ENCODE results near the gene PTPRU. TPM values are rescaled to one million over a fixed set of nuclear protein-coding genes. Genes with fewer than 3 reads are reported as not detected.

Gene PTPRU
- 7.4 and 8.9 TPM in 2 replicates for total RNA-seq (2014; rRNA removed; shearing (Covaris generic))
- polyA plus RNA-seq (2014; cell fraction: nucleus; rRNA removed), result 19.2 and 31.3 TPM in 2 replicates

DNA sequence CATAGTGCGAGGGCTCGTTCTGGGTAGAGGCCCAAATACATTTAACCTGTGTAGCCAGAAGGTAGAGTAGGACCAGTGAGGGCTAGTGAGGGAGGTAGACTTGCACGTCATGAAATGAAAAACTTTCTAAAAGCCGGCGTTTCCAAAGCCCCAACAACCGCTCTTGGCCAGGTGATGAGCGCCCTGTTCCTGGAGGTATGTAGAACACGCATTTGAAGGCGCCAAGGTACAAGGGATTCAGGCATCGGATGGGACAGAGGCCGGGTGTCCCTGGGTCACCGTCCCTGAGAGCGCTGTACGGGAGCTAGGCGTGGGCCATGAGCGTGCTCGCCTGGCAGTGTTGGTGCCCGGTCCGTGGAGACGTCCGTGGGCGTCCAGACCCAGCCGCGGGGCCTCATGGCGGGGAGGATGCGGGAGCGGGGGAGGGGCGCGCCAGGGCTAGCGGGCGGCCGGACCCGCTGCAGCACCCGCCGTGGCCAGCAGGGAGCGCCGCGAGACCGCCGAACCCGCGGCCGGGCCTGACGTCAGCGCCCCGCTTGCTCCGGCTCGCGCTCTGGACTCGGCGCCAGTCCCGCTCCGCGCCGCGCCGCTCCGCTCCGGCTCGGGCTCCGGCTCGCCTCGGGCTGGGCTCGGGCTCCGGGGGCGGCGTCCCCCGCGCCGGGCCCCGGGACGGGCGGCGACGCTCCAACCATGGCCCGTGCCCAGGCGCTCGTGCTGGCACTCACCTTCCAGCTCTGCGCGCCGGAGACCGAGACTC, at the start of gene PTPRU:
PTPRU (plus strand) TSS at position 568 of the 757 bp plus-strand sequence; CDS start at position 691, 123 bp downstream.
- peak; percentile 49 for DNase-seq (ENCODE audit: extremely low read depth, low read depth)

DNA sequence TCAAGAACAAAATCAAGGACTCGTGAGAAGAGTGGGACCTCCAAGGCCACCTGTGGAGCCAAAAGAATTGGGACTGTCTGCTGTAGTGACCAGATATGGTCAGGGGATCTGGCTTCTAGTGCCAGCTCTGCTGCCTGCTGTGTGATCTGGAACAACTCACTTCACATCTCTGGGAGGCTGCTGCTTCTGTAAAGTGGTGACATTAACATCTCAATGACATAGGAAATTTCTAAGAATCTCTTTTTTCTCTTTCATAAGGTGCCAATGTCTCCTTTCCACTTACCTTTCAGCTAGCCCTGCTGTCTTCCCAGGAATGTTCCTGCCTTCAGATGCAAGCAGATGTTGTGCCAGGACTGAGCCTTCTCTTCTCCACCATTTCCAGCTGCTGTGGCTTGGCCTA, 49.6 kb upstream of the PTPRU start:
- DNase-seq (ENCODE audit: extremely low read depth, low read depth), result no peak

DNA sequence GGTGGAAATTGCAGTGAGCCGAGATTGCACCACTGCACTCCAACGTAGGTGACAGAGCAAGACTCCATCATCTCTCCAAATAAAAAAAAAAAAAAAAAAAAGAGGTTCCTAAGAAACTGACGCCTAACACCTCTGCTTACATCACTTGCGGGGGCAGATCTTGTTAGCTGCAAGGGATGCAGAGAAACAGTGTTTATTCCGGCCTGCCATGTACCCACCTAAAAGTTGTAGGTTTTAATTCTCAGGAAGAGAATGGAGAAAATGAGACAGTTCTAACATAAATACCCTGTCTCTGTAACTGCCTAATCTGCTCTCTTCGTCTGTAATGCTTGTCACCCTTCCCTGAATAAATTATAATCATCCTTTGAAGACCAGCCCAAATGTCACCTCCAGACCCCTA, 45.6 kb upstream of the PTPRU start:
- DNase-seq (ENCODE audit: extremely low read depth, low read depth), result no peak

DNA sequence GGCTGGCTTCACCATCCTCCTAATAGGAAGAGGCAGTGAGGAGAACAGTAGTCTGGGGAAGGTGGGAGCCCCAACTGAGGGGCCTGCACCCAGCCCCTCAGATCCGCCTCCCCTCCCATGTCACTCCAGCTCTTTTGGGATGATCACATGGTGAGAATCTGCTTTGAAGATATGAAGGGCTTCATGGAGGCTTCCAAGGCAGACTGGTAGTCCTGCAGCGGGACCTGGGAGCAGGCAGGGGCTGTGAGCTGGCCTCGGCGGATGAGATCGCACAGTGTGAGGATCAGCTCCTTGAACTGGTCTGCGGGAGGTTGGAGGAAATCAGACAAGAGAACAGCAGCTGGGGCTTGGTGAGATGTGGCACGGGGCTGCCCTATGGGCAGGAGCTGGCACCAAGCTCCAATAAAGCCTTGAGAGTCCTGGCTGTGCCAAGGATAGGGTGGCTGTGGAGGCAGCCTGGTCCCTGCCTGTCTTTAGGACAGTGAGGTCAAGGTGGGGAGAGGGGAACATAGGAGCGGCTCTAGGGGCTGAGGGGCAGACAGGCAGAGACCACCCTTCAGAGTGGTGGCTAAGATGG, 42.4 kb upstream of the PTPRU start:
- no peak for DNase-seq (ENCODE audit: extremely low read depth, low read depth)

DNA sequence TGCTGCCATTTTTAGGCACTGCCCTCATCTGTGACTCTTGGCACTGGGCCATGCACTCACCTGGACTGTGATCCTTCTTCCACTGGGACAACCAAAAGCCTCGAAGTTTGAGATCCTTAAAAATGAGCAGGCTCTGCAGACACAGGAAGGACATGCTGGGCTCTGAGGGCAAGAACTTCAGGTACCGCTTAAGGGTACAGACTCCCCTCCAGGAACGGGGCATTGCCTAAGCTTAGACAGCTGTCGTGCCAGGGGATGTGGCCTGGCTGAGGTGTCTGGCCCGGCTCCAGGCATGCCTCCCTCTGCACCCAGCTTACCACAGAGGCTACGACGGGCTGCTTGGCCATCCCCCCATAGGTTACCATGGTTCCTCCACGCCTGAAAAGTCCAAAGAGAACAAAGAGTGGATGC, 40.4 kb upstream of the PTPRU start:
- DNase-seq (ENCODE audit: extremely low read depth, low read depth), result no peak

DNA sequence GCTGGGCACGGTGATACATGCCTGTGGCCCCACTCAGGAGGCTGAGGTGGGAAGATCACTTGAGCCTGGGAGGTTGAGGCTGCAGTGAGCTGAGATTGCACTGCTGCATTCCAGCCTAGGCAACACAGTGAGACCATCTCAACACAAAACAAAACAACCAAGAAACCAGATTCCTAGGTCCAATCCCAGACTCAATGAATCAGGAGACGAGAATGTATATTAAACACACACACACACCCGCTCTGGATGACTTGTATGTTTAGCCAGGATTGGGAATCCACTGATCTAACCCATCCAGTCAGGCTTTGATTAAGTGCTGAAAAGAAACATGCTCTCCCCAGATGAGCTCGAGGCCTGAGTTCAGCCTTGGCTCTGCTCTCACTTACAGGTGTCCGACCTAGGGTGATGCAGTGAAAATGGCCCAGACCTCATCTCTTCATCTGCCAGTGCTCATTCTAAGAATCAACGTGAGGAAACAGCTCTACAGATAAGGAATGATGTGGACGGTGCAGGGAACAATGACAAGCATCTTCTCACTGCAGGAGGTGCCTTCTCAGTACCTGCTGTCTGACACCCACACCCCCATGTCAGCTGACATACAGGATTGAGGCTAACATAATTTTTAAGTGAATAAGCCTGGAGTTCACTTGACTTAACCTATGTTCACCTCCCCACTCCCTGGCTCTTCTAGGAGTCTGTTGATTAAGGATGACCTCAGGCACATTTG, 39.3 kb upstream of the PTPRU start:
- no peak for DNase-seq (ENCODE audit: extremely low read depth, low read depth)

DNA sequence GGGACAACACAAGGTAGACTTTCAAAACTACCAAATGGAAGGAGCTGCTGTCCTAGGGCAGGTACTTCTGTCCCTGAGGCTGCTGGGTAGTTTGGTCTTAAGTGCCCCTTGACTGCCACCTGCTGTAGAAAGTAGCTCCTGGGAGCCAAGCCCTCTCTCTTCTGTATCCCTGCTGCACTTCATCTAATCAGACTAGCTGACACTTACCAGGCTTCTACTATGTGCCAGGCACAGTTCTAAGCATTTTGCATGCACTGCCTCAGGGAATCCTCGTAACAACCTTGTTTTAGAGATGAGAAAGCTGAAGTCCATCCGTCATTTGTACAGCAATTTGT, 38.8 kb upstream of the PTPRU start:
- peak; percentile 19 for DNase-seq (ENCODE audit: extremely low read depth, low read depth)

DNA sequence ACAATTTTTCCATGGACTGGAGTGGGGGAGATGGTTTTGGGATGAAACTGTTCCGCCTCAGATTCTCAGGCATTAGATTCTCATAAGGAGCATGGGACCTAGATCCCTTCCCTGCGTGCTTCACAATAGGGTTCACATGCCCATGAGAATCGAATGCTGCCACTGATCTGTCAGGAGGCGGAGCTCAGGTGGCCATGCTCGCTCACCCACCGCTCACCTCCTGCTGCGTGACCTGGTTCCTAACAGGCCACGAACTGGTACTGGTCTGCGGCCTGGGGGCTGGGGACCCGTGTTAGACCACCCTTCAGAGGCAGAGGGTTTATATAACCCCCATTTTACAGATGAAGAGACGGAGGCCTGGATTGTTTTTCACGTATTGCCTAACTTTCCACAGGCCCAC, 38.3 kb upstream of the PTPRU start:
- DNase-seq (ENCODE audit: extremely low read depth, low read depth), result no peak

DNA sequence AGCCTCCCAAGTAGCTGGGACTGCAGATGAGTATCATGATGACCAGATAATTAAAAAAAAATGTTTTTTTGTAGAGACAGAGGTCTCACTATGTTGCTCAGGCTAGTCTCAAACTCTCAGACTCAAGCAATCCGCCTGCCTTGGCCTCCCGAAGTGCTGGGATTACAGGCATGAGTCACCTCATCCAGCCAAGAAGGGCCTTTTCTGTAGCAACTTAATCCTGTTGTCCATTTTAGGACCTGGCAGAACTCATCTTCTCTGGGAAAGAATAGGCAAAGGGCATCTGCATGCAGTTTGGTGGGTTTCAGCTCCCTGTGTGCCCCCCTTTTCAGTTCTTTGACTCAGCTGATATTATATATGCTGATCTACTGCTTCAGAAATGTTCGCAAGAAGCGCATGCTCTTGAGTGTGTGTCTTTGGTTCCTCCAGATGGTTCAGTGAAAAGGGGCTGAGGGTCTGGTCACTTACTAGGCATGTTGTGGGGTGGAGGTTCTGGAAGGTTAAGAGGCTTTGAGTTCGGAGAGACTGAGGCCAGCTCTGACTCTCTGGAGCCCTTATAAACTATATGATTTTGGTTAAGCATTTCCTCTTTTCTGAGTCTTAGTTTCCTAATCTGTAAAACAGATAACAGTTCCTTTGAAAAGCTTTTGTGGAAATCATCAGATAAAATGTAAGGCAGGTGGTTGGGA, 35.3 kb upstream of the PTPRU start:
- DNase-seq (ENCODE audit: extremely low read depth, low read depth), result no peak

DNA sequence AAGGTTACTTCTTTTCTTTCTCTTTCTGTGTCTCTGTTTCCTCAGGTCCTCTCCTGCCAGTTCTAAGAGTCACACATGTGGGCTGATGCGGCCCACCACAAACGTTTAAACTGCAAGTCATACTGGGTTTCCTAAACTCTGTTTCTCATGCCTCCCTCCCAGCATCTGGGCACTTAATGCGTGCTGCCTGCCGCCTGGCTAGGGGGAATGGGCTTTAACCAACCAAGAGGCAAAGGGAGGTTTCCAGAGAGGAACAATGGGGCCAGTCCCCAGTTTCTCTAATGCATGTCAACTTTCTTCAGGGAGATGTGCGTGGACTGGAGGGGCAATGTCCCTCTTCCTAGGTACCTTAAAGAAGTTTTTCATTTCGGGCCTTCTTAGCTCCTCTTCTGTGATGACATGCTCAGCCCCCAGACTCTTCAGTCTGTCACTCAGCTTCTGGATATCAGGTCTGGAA, 34.7 kb upstream of the PTPRU start:
- no peak for DNase-seq (ENCODE audit: extremely low read depth, low read depth)

DNA sequence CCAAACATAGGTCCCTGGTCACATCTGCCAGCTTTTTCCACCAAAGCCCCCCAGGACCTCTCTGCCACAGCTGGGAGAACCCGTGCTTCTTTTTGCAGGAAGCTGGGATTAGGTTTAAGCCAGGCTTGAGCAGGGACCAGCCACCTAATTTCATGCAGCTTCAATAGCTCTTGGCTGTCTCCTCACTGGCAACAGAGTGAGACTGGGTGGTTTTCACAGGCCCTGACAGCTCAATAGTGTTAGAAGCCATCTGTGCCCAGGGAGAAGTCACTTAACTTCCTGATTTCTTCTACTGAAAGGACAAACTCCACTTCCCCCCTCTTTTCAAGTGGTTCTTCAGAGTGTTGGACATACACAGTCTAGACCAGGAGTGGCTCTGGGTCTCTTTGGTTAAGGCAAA, 34.3 kb upstream of the PTPRU start:
- DNase-seq (ENCODE audit: extremely low read depth, low read depth), result no peak

DNA sequence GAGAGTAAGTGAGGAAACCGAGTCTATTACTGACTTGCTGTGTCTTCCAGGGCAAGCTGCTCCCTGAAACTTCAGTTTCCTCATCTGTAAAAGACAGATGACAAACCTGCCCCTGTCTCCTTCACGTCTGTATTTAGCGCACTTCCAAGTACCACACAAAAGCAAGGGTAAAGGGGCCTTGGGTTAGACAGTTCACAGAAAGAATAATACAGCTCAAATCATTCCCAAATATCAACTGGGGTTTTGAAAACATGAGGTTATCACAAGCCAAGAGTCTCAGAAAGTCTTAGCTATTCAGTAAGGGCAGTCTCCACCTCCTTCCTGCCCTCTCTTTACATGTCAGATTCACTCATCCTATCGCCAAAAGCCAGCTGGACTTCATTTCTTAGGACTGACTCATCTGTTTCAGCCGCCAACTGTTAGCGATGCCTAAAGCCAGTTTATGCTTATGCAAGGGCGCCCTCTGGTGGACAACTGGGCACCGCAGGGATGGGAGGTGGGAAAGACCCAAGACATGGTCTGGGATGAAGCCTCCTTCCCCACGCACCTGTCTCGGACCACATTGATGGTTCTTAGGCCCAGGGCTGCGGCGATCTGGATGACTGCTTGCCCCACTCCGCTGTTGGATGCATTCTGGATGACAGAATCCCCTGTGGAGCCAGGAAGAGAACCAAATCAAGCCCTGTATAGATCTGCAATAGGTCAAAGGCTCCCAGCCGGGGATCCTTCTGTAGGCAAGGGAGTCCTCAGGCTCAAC, 33.6 kb upstream of the PTPRU start:
- DNase-seq (ENCODE audit: extremely low read depth, low read depth), result peak; percentile 91

DNA sequence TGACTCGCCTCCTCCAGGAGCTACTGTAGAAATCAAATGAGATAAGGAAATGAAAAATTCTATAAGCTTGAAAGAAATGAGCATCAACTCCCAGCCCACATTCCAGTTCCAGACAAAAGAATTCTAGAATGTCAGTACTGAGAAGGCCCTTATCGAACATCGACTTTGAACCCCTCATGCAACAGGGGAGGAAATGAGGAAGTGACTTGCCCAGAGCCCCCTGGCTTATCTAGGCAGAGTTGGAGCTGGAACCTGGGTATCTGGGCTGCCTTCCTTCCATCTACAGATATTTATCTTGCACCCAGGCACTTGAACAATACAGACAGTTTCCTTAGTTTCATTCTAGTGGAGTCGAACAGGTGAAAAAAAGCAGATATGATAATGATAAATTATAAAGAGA, 27.9 kb upstream of the PTPRU start:
- no peak for DNase-seq (ENCODE audit: extremely low read depth, low read depth)

DNA sequence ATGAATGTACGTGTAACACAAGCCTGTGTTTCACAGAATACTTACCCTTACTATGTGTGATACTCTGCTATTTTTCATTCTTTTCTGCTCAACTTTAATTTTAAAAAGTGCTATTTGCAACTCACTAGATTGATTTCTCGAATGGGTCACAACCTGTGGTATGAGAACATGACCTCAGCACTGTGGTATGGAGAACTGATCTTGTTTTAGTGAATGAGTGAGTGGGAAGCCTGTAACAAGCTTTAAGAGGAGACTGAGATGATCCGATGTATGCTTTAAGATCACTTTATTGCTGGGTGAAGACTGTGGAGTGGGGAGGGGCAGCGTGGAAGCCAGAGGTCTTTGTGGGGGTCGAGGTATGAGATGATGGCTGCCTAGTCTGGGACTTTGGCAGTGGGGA, 27.1 kb upstream of the PTPRU start:
- no peak for DNase-seq (ENCODE audit: extremely low read depth, low read depth)

DNA sequence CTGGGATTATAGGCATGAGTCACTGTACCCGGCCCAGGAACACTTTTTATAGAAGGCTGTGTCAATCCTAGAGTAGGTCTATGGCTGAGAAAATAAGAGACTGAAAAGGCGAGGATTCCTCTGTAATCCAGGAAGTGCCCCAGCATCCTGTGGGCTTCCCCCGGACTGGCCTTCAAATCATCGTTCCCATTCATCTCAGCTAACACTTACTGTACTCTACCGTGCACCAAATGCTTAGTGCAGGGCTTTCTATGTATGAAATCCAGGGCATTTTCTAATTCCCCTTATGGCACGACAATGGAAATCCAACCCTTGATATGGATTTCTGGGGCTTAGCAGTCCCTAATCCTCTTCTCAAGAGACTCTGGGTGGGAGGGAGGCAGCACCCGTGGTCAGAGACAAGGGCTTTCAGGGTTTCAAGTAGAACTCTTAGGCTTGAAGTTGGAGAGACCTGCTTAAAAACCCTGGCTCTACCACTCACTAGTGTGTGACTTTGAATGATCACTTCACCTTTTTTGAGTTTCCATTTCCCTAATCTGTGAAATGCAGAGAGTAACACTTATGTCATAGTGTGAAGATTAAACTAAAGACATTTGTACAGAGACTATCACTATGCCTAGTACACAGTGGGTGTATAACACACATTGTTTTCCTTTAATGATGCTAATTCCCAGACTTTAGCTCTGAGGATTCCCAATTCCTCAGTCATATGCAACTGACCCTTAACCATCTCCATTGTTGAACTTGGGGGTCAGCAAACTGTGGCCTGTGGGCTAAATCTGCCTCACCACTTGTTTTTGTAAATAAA, 25.8 kb upstream of the PTPRU start:
- DNase-seq (ENCODE audit: extremely low read depth, low read depth), result no peak

DNA sequence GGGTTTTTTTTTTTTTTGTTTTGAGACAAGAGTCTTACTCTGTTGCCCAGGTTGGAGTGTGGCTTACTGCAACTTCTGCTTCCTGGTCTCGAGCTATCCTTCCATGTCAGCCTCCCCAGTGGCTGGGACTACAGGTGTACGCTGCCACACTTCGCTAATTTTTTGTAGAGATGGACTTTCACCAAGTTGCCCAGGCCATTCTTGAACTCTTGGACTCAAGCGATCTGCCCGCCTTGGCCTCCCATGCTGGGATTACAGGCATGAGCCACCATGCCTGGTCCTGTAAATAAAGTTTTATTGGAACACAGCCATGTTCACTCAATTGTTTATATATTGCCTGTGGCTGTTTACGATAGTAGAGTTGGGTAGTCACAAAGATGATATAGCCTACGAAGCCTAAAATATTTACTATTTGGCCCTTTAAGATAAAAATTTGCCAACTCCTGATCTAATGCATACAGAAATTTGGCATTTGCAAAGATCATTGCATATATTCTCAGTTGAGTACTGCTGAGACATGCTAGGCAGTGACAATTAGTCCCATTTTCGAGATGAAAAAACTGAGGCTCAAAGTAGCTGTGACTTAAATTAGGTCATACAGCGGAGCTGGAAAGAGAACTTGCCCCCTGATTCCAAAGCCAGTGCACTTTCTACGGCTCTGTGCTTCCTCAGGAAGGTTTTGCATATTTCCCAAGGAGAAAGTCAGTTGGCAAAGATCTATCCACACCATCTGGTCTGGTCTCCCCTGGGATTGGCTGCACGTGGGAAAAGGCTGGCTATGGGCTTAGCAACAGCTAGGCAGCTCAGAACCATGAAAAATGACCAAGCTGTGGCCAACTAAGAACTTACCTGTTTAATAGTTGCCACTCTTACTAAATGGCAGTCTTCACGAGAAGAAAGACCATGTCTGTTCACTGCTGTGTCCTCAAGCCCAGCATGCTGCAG, 25.0 kb upstream of the PTPRU start:
- no peak for DNase-seq (ENCODE audit: extremely low read depth, low read depth)

DNA sequence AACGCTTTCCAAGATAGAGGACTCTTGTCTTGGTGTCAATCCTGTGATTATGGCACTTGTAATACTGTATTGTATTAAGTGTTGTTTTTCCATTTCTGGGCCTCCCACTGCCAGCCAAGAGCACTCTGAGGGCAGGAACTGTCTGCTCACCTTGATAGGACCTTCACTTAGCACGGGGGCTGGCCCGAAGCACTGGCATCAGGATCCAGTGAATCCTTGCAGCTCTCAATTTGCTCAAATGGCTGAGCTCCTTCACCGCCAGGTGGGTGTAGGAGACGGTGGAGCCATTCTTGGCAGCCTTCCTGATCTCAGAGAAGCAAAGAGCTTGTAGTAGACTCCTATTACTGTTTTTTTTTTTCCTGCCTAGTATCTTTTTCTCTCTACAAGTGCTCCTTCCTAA, 23.3 kb upstream of the PTPRU start:
- DNase-seq (ENCODE audit: extremely low read depth, low read depth), result no peak

DNA sequence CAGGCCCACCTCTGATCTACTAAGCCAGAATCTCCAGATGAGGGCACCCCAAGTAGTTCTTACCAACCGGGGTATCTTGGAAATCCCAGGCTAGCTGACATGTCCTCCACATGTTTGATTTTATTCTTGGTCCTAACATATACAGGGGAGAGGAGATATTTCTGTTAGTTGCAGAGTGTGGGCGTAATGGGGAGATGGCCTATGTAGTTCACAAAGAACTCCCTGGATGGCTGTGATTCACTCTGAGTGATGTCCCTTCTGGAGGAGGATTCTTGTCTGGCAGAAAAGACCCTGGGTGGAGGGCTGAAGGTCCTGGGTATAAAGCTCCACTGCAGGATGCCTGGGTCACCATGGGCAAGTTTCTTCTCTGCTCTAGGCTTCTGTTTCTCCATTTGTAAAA, 18.7 kb upstream of the PTPRU start:
- DNase-seq (ENCODE audit: extremely low read depth, low read depth), result no peak

DNA sequence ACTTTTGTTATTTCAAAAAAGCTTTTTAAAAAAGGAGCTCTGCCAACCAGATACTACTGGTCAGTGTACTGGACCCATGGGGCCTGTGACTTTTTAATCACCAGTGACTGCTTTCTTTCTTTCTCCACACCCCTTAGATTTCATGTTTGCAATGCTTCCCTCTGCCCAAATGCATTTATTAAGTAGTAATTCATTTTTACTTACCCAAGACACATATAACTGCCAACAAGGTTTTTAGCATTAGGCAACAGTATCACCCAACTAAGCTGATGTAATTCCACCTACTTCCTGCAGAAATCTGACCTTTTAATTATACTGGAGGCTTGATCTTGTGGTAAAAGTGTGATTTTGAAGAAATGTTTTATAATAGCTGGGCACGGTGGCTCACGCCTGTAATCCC, 18.1 kb upstream of the PTPRU start:
- DNase-seq (ENCODE audit: extremely low read depth, low read depth), result no peak
